AG04449 (cell line): ENCODE results near the gene METTL17.
A peak's percentile ranks its signal among the peaks of the same experiment; 100 is the strongest.
"Not testable (repeated sequence)": the region's sequence is repeated elsewhere in the genome, so short reads cannot be mapped to it uniquely, and the experiment has no call there.

Experiments used
- CTCF ChIA-PET: fragments of 350-600 bp; formaldehyde crosslinking; extraction: SDS; loops from one replicate; lab custom pipeline; 2021; ENCODE audit warnings: antibody characterized with exemption; lab: Yijun Ruan, JAX
- POLR2A ChIA-PET: fragments of 400-600, 350-600 bp; formaldehyde crosslinking; extraction: SDS; loops from one replicate; lab custom pipeline; 2020; ENCODE audit warnings: antibody characterized with exemption, inconsistent platforms; lab: Yijun Ruan, JAX
- DNase-seq: peaks from one replicate; pipeline ENCODE4 v3.0.0-alpha.2; 2010; ENCODE audit warnings: low read depth, low spot score
- H3K4me3 ChIP-seq: 2 replicates; pipeline ENCODE4 v1.5.1; 2011; ENCODE audit warnings: low read depth, mild to moderate bottlenecking, control low read depth, low read length
- CTCF ChIP-seq: IDR thresholded peaks from one replicate; pipeline ENCODE4 v1.5.1; 2011; ENCODE audit warnings: mild to moderate bottlenecking, moderate library complexity, low read length, control low read depth, inconsistent platforms; ENCODE audit not compliant: insufficient read depth; ENCODE audit errors: missing control alignments

Gene METTL17

GRCh38 chr14:21001218-21001617, 11.4 kb downstream of the METTL17 start:
- DNase-seq, result no peak
- H3K4me3 ChIP-seq, result no peak overlapping the region
- no peak for TF ChIP-seq CTCF
- POLR2A ChIA-PET, result no interaction called here
- CTCF ChIA-PET, result interaction anchor here (0.9 to 17.1 kb wide), 5 partner anchors 14 to 135 kb away, joined by 3 to 288 read pairs (median 6); no protein-coding TSS in a partner anchor

GRCh38 chr14:21003788-21004346, 14.1 kb downstream of the METTL17 start:
- no peak for TF ChIP-seq CTCF
- no peak overlapping the region for H3K4me3 ChIP-seq
- DNase-seq, result no peak
- POLR2A ChIA-PET, result no interaction called here
- CTCF ChIA-PET, result interaction anchor here (1.0 to 17.1 kb wide), 8 partner anchors 12 to 145 kb away, joined by 3 to 288 read pairs (median 11); partner anchors contain the start of gene TMEM253

- H3K4me3 ChIP-seq, DNase-seq, POLR2A ChIA-PET: not testable (repeated sequence)
- CTCF ChIA-PET, result interaction anchor here (2.3 to 17.1 kb wide), 5 partner anchors 9 to 96 kb away, joined by 6 to 684 read pairs (median 287); partner anchors contain the start of genes RNASE7, SLC39A2 and TMEM253
Measured at GRCh38 chr14:21009721-21010120, 19.9 kb downstream of the METTL17 start.

- no peak for TF ChIP-seq CTCF
- CTCF ChIA-PET, result interaction anchor here (1.3 to 17.1 kb wide), 10 partner anchors 9 to 95 kb away, joined by 4 to 684 read pairs (median 164); partner anchors contain the start of genes RNASE13, RNASE7, SLC39A2 and TMEM253
- DNase-seq, result no peak
- no peak overlapping the region for H3K4me3 ChIP-seq
- POLR2A ChIA-PET, result no interaction called here
Measured at GRCh38 chr14:21011136-21011535, 21.4 kb downstream of the METTL17 start.

GRCh38 chr14:21014761-21015190, 25.0 kb downstream of the METTL17 start:
- no peak overlapping the region for H3K4me3 ChIP-seq
- ChIA-PET POLR2A (interaction anchor here (0.5 to 1.9 kb wide), 6 partner anchors 25 to 541 kb away, joined by 3 to 10 read pairs (median 4); no protein-coding TSS in a partner anchor), CTCF (interaction anchor here (0.6 to 17.1 kb wide), 43 partner anchors 9 to 460 kb away, joined by 3 to 684 read pairs (median 6); partner anchors contain the start of genes ARHGEF40, NDRG2, OR5AU1 and RNASE13)
- DNase-seq, result peak; percentile 23
- peak; percentile 82 for TF ChIP-seq CTCF

- ChIA-PET POLR2A (interaction anchor here (1.1 to 1.9 kb wide), 5 partner anchors 25 to 89 kb away, joined by 3 to 10 read pairs (median 3); no protein-coding TSS in a partner anchor), CTCF (interaction anchor here (0.6 to 17.1 kb wide), 38 partner anchors 9 to 460 kb away, joined by 3 to 684 read pairs (median 8); partner anchors contain the start of genes ARHGEF40, NDRG2, OR5AU1 and RNASE13)
- TF ChIP-seq CTCF, result no peak
- no peak for DNase-seq
- no peak overlapping the region for H3K4me3 ChIP-seq
Measured at GRCh38 chr14:21015312-21015711, 25.5 kb downstream of the METTL17 start.
